H54 (cell line): ENCODE data around the gene EI24.

Experiments used
- DNase-seq: peaks from one replicate; pipeline ENCODE4 v3.0.0; 2011; ENCODE audit warnings: low spot score, mixed read lengths; ENCODE audit not compliant: insufficient read length
- FAIRE-seq: peaks from 3 replicates; lab custom pipeline; 2011; peaks lifted over from hg19 to GRCh38; lab: Jason Lieb, UNC
- POLR2A ChIP-seq: IDR thresholded peaks from 2 replicates; pipeline ENCODE4 v1.6.1; 2011; ENCODE audit warnings: low read depth, mild to moderate bottlenecking, low read length

The EI24 gene

GRCh38 chr11:125626288-125626950 is 57.1 kb downstream of the EI24 start:
- DNase-seq (peak; percentile 50), FAIRE-seq (peak; percentile 92)
- no peak for TF ChIP-seq POLR2A

GRCh38 chr11:125627236-125627910 is 58.1 kb downstream of the EI24 start:
- TF ChIP-seq POLR2A = no peak
- FAIRE-seq (peak; percentile 38), DNase-seq (no peak)
